Measurements from ENCODE around the gene PADI1.

PADI1 gene

GRCh38 chr1:17181781-17182464 is 23.0 kb upstream of the PADI1 start:
- DNase-seq (ENCODE audit: low spot score) = no peak

GRCh38 chr1:17183388-17184160 is 21.4 kb upstream of the PADI1 start:
- no peak for DNase-seq (ENCODE audit: low spot score)

- no peak for DNase-seq (ENCODE audit: low spot score)
Measured at GRCh38 chr1:17184161-17184665, 20.7 kb upstream of the PADI1 start.

GRCh38 chr1:17184822-17185484 is 20.0 kb upstream of the PADI1 start:
- no peak for DNase-seq (ENCODE audit: low spot score)

GRCh38 chr1:17185485-17185860 is 19.5 kb upstream of the PADI1 start:
- DNase-seq (ENCODE audit: low spot score) = no peak

GRCh38 chr1:17186216-17186909 is 18.6 kb upstream of the PADI1 start:
- no peak for DNase-seq (ENCODE audit: low spot score)

- no peak for DNase-seq (ENCODE audit: low spot score)
Measured at GRCh38 chr1:17187051-17187450, 17.9 kb upstream of the PADI1 start.

GRCh38 chr1:17188217-17188616 is 16.7 kb upstream of the PADI1 start:
- DNase-seq (ENCODE audit: low spot score) = no peak

GRCh38 chr1:17188889-17189631 is 15.9 kb upstream of the PADI1 start:
- no peak for DNase-seq (ENCODE audit: low spot score)

- DNase-seq (ENCODE audit: low spot score) = no peak
Measured at GRCh38 chr1:17189632-17189990, 15.3 kb upstream of the PADI1 start.

- no peak for DNase-seq (ENCODE audit: low spot score)
Measured at GRCh38 chr1:17190010-17190995, 14.6 kb upstream of the PADI1 start.

GRCh38 chr1:17191990-17192242 is 13.0 kb upstream of the PADI1 start:
- DNase-seq (ENCODE audit: low spot score) = no peak

GRCh38 chr1:17192394-17193221 is 12.3 kb upstream of the PADI1 start:
- DNase-seq (ENCODE audit: low spot score) = no peak

- no peak for DNase-seq (ENCODE audit: low spot score)
Measured at GRCh38 chr1:17193222-17194132, 11.5 kb upstream of the PADI1 start.

GRCh38 chr1:17194133-17194475 is 10.8 kb upstream of the PADI1 start:
- DNase-seq (ENCODE audit: low spot score) = no peak

GRCh38 chr1:17194615-17195528 is 10.1 kb upstream of the PADI1 start:
- DNase-seq (ENCODE audit: low spot score) = no peak

- no peak for DNase-seq (ENCODE audit: low spot score)
Measured at GRCh38 chr1:17195731-17196130, 9.2 kb upstream of the PADI1 start.
